Thyroid gland (tissue), 4 donors: Measurements from ENCODE around the gene CYP24A1. TPM values are rescaled to one million over a fixed set of nuclear protein-coding genes. Genes with fewer than 3 reads are reported as not detected.

Source experiments
- DNase-seq, 2 donors: peaks; one replicate each; pipeline ENCODE4 v3.0.0-alpha.2; 2019
- H3K27ac ChIP-seq, 3 donors: fragments of 200-600 bp; sonication (generic); 1 replicate in 2 of 3; 2 replicates in 1 of 3; pipeline ENCODE4 v1.5.1; 2016 to 2019; ENCODE audit warnings: mild to moderate bottlenecking in 1 of 3, moderate library complexity in 1 of 3
- H3K27me3 ChIP-seq: fragments of 200-600 bp; sonication (generic); one replicate; pipeline ENCODE4 v1.5.1; 2019
- H3K36me3 ChIP-seq, 2 donors: fragments of 200-600 bp; sonication (generic); one replicate each; pipeline ENCODE4 v1.5.1; 2016 to 2019
- H3K4me1 ChIP-seq, 2 donors: fragments of 200-600 bp; sonication (generic); one replicate each; pipeline ENCODE4 v1.5.1; 2017 to 2019
- H3K4me3 ChIP-seq, 3 donors: fragments of 200-600 bp; sonication (generic); replicated peaks in 1 of 3; 1 replicate in 2 of 3; 2 replicates in 1 of 3; pipeline ENCODE4 v1.5.1; 2016; ENCODE audit warnings: mild to moderate bottlenecking in 1 of 3
- H3K9me3 ChIP-seq: fragments of 200-600 bp; sonication (generic); one replicate; pipeline ENCODE4 v1.5.1; 2017
- POLR2A ChIP-seq, 2 donors: fragments of 450-650 bp; IDR thresholded peaks; one replicate each; pipeline ENCODE4 v1.6.1; 2017; ENCODE audit warnings: antibody characterized with exemption in 2 of 2, mild to moderate bottlenecking in 2 of 2, moderate library complexity in 1 of 2
- WGBS, 2 donors: methylation state at CpG; one replicate each; pipeline ENCODE4 v1.1.5; 2017; 5-methylcytosine and 5-hydroxymethylcytosine counted together
- intact Hi-C: fragments of 100-400 bp; cut with DNase I; formaldehyde crosslinking; loops from one replicate; pipeline ENCODE4 v1.15.1; 2023
- total RNA-seq, 4 donors: library from RNA; depleted of rRNA; stranded (reverse); fragments of >200 nt; gene quantifications; one replicate each; pipeline ENCODE4 v1.2.3, GENCODE V29; 2016
- TF ChIP-seq, protein P1 (sequence below), 6 experiments: fragments of 200-600 bp in 3 of 6; fragments of 450-650 bp in 3 of 6; sonication (generic) in 3 of 6; IDR thresholded peaks; one replicate each; pipeline ENCODE4 v1.5.1; 2016 to 2019; ENCODE audit warnings: antibody characterized with exemption in 6 of 6, mild to moderate bottlenecking in 2 of 6, inconsistent platforms in 1 of 6, moderate library complexity in 1 of 6

The CYP24A1 gene
- total RNA-seq, 4 donors from 2014 or later = 0.44 to 6.6 (median 0.67) TPM; not detected in 1

DNA sequence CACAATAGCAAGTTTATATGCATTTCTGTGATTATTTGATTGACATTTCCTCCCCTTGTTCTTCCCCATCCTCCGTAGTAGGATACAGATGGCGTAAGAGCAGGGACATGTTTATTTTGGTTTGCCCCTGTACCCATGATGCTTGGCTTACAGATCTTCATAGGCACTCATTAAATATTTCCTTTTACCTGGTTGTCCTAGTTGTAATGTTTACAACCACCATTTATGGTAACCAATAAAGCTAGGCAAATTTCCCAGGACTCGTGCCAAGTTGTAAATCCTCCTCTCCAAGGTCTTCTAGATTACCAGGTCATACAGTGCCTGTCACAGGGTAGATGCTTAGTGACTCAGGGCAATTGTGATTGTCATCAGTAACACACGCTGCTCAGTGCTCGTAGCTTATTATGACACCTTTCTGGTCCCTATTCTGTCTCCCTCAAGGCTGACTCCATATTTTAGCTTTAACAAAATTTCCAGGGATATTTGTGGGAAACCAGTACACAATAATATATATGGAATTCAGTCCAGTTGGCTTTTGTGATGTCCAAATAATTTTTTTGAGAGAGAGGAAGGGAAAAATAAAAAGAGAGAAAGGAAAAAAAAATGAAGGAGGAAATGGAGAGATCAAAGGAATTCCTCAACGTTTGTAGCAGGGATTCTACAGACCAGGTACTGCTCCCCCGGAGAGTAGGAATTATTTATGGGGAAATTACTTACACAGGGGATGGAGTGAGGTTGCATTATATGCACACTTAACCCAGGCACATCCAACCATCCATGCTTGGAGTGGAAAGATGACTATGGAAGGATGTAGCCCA is 24.6 kb downstream of the CYP24A1 start:
- TF ChIP-seq, protein P1, sequence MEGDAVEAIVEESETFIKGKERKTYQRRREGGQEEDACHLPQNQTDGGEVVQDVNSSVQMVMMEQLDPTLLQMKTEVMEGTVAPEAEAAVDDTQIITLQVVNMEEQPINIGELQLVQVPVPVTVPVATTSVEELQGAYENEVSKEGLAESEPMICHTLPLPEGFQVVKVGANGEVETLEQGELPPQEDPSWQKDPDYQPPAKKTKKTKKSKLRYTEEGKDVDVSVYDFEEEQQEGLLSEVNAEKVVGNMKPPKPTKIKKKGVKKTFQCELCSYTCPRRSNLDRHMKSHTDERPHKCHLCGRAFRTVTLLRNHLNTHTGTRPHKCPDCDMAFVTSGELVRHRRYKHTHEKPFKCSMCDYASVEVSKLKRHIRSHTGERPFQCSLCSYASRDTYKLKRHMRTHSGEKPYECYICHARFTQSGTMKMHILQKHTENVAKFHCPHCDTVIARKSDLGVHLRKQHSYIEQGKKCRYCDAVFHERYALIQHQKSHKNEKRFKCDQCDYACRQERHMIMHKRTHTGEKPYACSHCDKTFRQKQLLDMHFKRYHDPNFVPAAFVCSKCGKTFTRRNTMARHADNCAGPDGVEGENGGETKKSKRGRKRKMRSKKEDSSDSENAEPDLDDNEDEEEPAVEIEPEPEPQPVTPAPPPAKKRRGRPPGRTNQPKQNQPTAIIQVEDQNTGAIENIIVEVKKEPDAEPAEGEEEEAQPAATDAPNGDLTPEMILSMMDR (IDR thresholded peaks at IDR 0.05) = no peak
- TF ChIP-seq POLR2A (IDR thresholded peaks at IDR 0.05) = no peak

DNA sequence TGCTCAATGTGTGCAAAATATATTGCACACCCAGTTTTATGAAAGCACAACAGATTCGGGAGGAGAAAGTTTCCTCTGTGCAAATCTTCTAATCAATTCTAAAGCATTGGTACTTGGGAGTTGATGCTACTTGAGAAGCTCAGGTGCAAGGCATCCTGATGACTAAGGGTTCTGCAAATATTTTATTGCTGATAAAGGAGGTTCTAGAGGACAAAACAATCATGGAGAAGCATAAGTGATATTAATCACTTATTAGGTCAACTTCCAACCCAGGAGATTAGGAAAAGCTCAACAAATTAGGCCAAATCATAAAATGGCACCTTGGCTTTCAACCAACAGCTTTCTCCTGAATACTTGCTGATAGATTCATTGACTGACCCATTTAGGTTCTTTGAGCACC is 27.1 kb downstream of the CYP24A1 start:
- Histone ChIP-seq H3K27ac (no peak overlapping the region), H3K4me1 (no peaks in the 10 kb centered on the region), H3K27me3 (no peaks in the 10 kb centered on the region), H3K36me3 (no peaks in the 10 kb centered on the region), H3K9me3 (no peaks in the 10 kb centered on the region), H3K4me3 (no peak overlapping the region)
- intact Hi-C loops = no loop called here
- no peak for DNase-seq
- WGBS, 2 donors = 85 to 88% methylated on average over 1 of the region's 1 CpG
- TF ChIP-seq, protein P1 (IDR thresholded peaks at IDR 0.05) = no peak
- TF ChIP-seq POLR2A (IDR thresholded peaks at IDR 0.05) = no peak

More for the DNA sequence above, 24.6 kb downstream of the CYP24A1 start:
- Histone ChIP-seq H3K27ac (no peak overlapping the region), H3K27me3 (no peaks in the 10 kb centered on the region), H3K4me3 (no peak overlapping the region), H3K4me1 (no peaks in the 10 kb centered on the region), H3K36me3 (no peaks in the 10 kb centered on the region), H3K9me3 (no peaks in the 10 kb centered on the region)
- DNase-seq = no peak
- WGBS, 2 donors = 64 to 71% methylated on average over 7 of the region's 7 CpGs
- intact Hi-C loops = no loop called here

DNA sequence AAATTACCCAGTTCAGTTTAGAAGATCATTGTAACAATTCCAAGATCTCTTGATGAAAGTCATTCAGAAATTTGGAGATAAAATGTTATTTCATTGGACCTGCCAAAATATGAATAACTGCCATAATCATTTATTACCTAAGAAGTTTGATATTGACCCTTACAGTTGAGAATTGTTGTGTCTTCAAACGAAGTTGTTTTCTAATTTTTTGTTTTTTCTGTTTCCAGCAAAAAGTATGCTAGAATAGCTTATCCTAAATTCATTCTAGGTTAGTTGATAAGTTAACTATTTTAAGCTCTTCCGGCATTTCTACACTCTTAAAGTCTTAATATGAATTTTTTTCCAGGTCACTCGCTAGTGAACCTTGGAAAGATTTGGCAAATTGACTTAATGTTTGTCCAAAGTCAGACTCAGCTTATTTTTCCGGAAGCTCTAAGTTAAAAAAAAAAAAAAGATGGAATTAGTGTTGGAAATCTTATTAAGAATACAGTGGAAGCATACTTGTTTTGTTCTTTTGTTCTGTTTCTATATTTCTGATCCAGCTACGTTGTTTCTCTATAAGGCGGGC is 28.9 kb downstream of the CYP24A1 start:
- no peak overlapping the region for H3K27ac ChIP-seq
- H3K4me1 ChIP-seq = peaks cover 4 to 7% of the 10 kb centered on the region in 2 donors
- H3K4me3 ChIP-seq = no peak overlapping the region
- TF ChIP-seq POLR2A (IDR thresholded peaks at IDR 0.05) = no peak
- TF ChIP-seq, protein P1 (IDR thresholded peaks at IDR 0.05) = no peak
- intact Hi-C loops = no loop called here
- 85 to 91% methylated on average over 6 of the region's 6 CpGs for WGBS, 2 donors
- DNase-seq = no peak
- H3K27me3 ChIP-seq = no peaks in the 10 kb centered on the region
- no peaks in the 10 kb centered on the region for H3K9me3 ChIP-seq
- H3K36me3 ChIP-seq = no peaks in the 10 kb centered on the region

DNA sequence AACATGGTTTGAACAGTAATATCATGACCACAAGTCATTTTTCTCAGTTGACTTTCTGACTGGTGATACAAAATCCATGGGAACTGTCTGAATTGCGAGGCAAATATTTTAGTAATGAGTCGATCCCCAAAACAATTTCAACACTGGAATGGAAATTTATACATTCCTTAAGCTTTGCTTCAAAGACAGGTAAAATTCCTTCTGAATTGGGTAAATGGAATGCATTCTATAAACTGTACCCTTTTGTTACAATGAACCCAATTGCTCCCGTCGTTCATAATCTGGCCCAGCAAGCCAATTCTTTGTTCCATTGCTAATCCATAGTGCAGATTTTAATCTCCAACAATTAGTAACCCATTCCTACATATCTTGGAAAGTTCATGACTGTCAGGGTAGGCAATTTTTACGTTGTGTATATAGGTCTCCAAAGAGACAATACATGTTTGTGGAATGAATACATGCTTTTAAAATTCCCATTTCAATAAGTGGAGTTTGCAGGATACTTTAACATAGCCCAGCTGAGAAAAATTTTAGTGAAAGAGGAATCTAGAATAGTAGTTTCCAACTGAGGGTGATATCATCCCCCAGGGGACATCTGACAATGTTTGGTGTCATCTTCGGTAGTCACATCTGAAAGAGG is 32.7 kb downstream of the CYP24A1 start:
- Histone ChIP-seq H3K9me3 (no peaks in the 10 kb centered on the region), H3K27me3 (no peaks in the 10 kb centered on the region), H3K4me1 (peaks cover 7 to 11% of the 10 kb centered on the region in 2 donors), H3K4me3 (no peak overlapping the region), H3K36me3 (no peaks in the 10 kb centered on the region), H3K27ac (no peak overlapping the region)
- intact Hi-C loops = no loop called here
- TF ChIP-seq, protein P1 (IDR thresholded peaks at IDR 0.05) = no peak
- TF ChIP-seq POLR2A (IDR thresholded peaks at IDR 0.05) = no peak
- WGBS, 2 donors = 87 to 89% methylated on average over 6 of the region's 6 CpGs
- no peak for DNase-seq

DNA sequence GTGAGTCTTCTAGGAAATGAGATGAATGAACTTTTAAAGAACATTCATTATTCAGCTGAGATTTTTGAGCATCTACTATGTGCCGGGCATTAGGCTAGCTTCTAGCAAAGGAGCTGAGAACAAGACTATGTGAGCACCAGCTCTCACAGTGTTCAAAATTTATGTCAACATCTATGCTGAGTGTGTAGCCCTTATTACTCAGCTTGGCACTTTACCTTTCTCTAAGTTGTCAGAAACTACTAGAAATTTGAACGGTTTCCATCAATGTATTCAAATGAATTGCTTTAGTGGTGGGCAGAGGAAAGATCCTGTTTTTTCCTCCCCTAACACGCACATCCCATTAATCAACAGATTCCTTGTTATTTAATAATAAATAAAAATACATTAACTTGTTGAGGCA is 33.3 kb downstream of the CYP24A1 start:
- no peak for DNase-seq
- Histone ChIP-seq H3K27ac (peak overlapping the region in 1 of 3 donors; percentile 2), H3K36me3 (no peaks in the 10 kb centered on the region), H3K27me3 (no peaks in the 10 kb centered on the region), H3K4me1 (peaks cover 7 to 11% of the 10 kb centered on the region in 2 donors), H3K4me3 (no peak overlapping the region), H3K9me3 (no peaks in the 10 kb centered on the region)
- intact Hi-C loops = no loop called here
- TF ChIP-seq POLR2A (IDR thresholded peaks at IDR 0.05) = no peak
- TF ChIP-seq, protein P1 (IDR thresholded peaks at IDR 0.05) = no peak
- 94 to 95% methylated on average over 3 of the region's 3 CpGs for WGBS, 2 donors
